Kidney (tissue), 14 donors: ENCODE results near the gene BET1L. TPM values are rescaled to one million over a fixed set of nuclear protein-coding genes. Genes with fewer than 3 reads are reported as not detected.

Source experiments
- DNase-seq, 5 donors: peaks; one replicate each; pipeline ENCODE4 v3.0.0-alpha.2; 2013 to 2020
- FAIRE-seq: peaks from 2 replicates; lab custom pipeline; 2012; peaks lifted over from hg19 to GRCh38; lab: Jason Lieb, UNC
- H3K27ac ChIP-seq, 2 donors: one replicate each; pipeline ENCODE4 v1.7.0; 2013; ENCODE audit warnings: low read depth in 2 of 2, low read length in 2 of 2, inconsistent platforms in 1 of 2
- H3K27me3 ChIP-seq: one replicate; pipeline ENCODE4 v1.7.1; 2013; ENCODE audit warnings: low read length, inconsistent platforms; ENCODE audit not compliant: control insufficient read depth, insufficient read depth
- H3K36me3 ChIP-seq, 3 donors: one replicate each; pipeline versions ENCODE4 v1.7.0 to v1.7.1; 2013; ENCODE audit warnings: low read length in 3 of 3, control low read depth in 1 of 3, inconsistent platforms in 1 of 3; ENCODE audit not compliant: insufficient read depth in 3 of 3, control insufficient read depth in 2 of 3
- H3K4me1 ChIP-seq, 3 donors: one replicate each; pipeline versions ENCODE4 v1.7.0 to v1.7.1; 2013; ENCODE audit warnings: low read length in 3 of 3, inconsistent platforms in 1 of 3, low read depth in 1 of 3; ENCODE audit not compliant: control insufficient read depth in 2 of 3, insufficient read depth in 2 of 3
- H3K4me3 ChIP-seq, 3 donors: one replicate each; pipeline versions ENCODE4 v1.7.0 to v1.8.1; 2013; ENCODE audit warnings: low read length in 3 of 3, control low read depth in 1 of 3, inconsistent platforms in 1 of 3
- H3K9ac ChIP-seq, 3 donors: one replicate each; pipeline versions ENCODE4 v1.7.0 to v1.7.1; 2013; ENCODE audit warnings: low read length in 3 of 3, control low read depth in 1 of 3, inconsistent platforms in 1 of 3
- H3K9me3 ChIP-seq, 3 donors: one replicate each; pipeline versions ENCODE4 v1.7.0 to v1.7.1; 2013; ENCODE audit warnings: low read length in 3 of 3, control low read depth in 1 of 3, inconsistent platforms in 1 of 3; ENCODE audit not compliant: control insufficient read depth in 2 of 3, insufficient read depth in 1 of 3
- CTCF ChIP-seq: IDR thresholded peaks from 3 replicates; pipeline ENCODE4 v1.5.1; 2012; ENCODE audit warnings: mild to moderate bottlenecking, moderate library complexity, borderline replicate concordance; ENCODE audit not compliant: insufficient read depth; ENCODE audit errors: extremely low read depth
- intact Hi-C: fragments of 100-400 bp; cut with DNase I; formaldehyde crosslinking; loops from one replicate; pipeline ENCODE4 v1.11.1; 2022
- polyA plus RNA-seq: library from polyadenylated mRNA; stranded (reverse); fragments of 350-450 nt; fragmentation: Illumina TruSeq; extraction: RNeasy Lipid Tissue Mini Kit (QIAGEN cat#74804); gene quantifications from one replicate; pipeline ENCODE4 v1.2.3, GENCODE V29; 2014; ENCODE audit warnings: low read depth, low replicate concordance; ENCODE audit not compliant: insufficient read depth
- total RNA-seq: library from RNA; stranded (reverse); fragmentation: NEBNext Ultra II Directional; extraction: Animal tissue kit (Norgen Biotek cat#: 25700); gene quantifications from one replicate; pipeline ENCODE4 v1.2.1, GENCODE V29; 2021
- donor health status: control.
- donor health status: control.
- donor health status: control.
- donor health status: control.
- donor health status: control.
- donor health status: DM: yes; HTN: yes; CAD: no.
- donor health status: Normal renal cell carcinoma (clear cell type).

BET1L gene
- total and polyA plus RNA-seq, 2 donors from 2014 or later, result 43.9 to 56.5 TPM

GRCh38 chr11:200224-201003 lies 6.8 kb downstream of the BET1L start:
- Histone ChIP-seq H3K36me3 (peaks cover 0 to 22% (median 20%) of the 10 kb centered on the region in 3 donors), H3K4me3 (no peak overlapping the region), H3K4me1 (peaks cover 0 to 7% (median 3%) of the 10 kb centered on the region in 3 donors), H3K27ac (no peak overlapping the region), H3K27me3 (no peaks in the 10 kb centered on the region), H3K9me3 (no peaks in the 10 kb centered on the region), H3K9ac (no peak overlapping the region)
- FAIRE-seq (no peak), DNase-seq (peak in 2 of 5 donors; percentile 27 to 65)
- TF ChIP-seq CTCF, result no peak
- intact Hi-C loops, result no loop called here

- no peaks in the 10 kb centered on the region for H3K9me3 ChIP-seq
- FAIRE-seq (no peak), DNase-seq (peak in 2 of 5 donors; percentile 24 to 63)
- no peak overlapping the region for H3K4me3 ChIP-seq
- peaks cover 0 to 3% (median 0%) of the 10 kb centered on the region in 3 donors for H3K4me1 ChIP-seq
- H3K36me3 ChIP-seq, result peaks cover 0 to 16% (median 14%) of the 10 kb centered on the region in 3 donors
- intact Hi-C loops, result no loop called here
- H3K27me3 ChIP-seq, result no peaks in the 10 kb centered on the region
- no peak for TF ChIP-seq CTCF
- no peak overlapping the region for H3K27ac ChIP-seq
- no peak overlapping the region for H3K9ac ChIP-seq
Observed at GRCh38 chr11:199782-200181, 7.4 kb downstream of the BET1L start.

- Histone ChIP-seq H3K27ac (no peak overlapping the region), H3K9ac (no peak overlapping the region), H3K4me1 (peaks cover 0 to 3% (median 0%) of the 10 kb centered on the region in 3 donors), H3K9me3 (no peaks in the 10 kb centered on the region), H3K4me3 (no peak overlapping the region), H3K27me3 (no peaks in the 10 kb centered on the region), H3K36me3 (peaks cover 0 to 9% (median 8%) of the 10 kb centered on the region in 3 donors)
- intact Hi-C loops, result no loop called here
- DNase-seq (peak in 2 of 5 donors; percentile 20 to 59), FAIRE-seq (no peak)
- TF ChIP-seq CTCF, result no peak
Observed at GRCh38 chr11:199004-199581, 8.1 kb downstream of the BET1L start.
